PFSK-1 (cell line): ENCODE results near the gene ASGR1. TPM values are rescaled to one million over a fixed set of nuclear protein-coding genes. Genes with fewer than 3 reads are reported as not detected.

ENCODE experiments used
- FOXP2 ChIP-seq: optimal IDR thresholded peaks from 2 replicates; pipeline ENCODE3; 2011; ENCODE audit warnings: borderline replicate concordance, control low read depth, inconsistent platforms; ENCODE audit not compliant: insufficient read depth; ENCODE audit errors: extremely low read length, extremely low read depth
- POLR2AphosphoS5 ChIP-seq: IDR thresholded peaks from 2 replicates; pipeline ENCODE4 v1.6.1; 2012; ENCODE audit warnings: low read depth, mild to moderate bottlenecking, control low read depth, low read length, moderate library complexity
- REST ChIP-seq, 2 experiments: IDR thresholded peaks; 2 replicates each; pipeline versions ENCODE4 v1.6.1 to v1.8.0; 2011 to 2012; ENCODE audit warnings: low read depth in 2 of 2, low read length in 2 of 2, control low read depth in 1 of 2, inconsistent platforms in 1 of 2, mild to moderate bottlenecking in 1 of 2, moderate library complexity in 1 of 2; ENCODE audit not compliant: insufficient read depth in 1 of 2
- SIN3A ChIP-seq: IDR thresholded peaks from 2 replicates; pipeline ENCODE4 v1.6.1; 2012; ENCODE audit warnings: mild to moderate bottlenecking, low read length, moderate library complexity, borderline replicate concordance; ENCODE audit not compliant: insufficient read depth
- TAF1 ChIP-seq: IDR thresholded peaks from 2 replicates; pipeline ENCODE4 v1.6.1; 2012; ENCODE audit warnings: low read length, control low read depth, borderline replicate concordance; ENCODE audit not compliant: insufficient read depth
- polyA plus RNA-seq: library from polyadenylated mRNA; unstranded; fragments of >200 nt; gene quantifications from one replicate; pipeline ENCODE4 v1.2.1, GENCODE V29; 2012; ENCODE audit warnings: low read depth, missing spikeins; ENCODE audit not compliant: insufficient read length

ASGR1 gene
- 13.8 TPM for polyA plus RNA-seq

GRCh38 chr17:7179317-7180254, at the start of gene ASGR1:
ASGR1 (minus strand) TSS chr17:7179370; CDS start chr17:7178563, 807 bp downstream.
- TF ChIP-seq TAF1 = no peak
- TF ChIP-seq SIN3A = no peak
- no peak for TF ChIP-seq POLR2AphosphoS5
- no peak for TF ChIP-seq REST (IDR thresholded peaks at IDR 0.05; ENCODE audit: insufficient read depth in 1 of 2, low read depth in 2 of 2, low read length in 2 of 2)
- no peak for TF ChIP-seq FOXP2

- TF ChIP-seq TAF1 = no peak
- TF ChIP-seq REST (IDR thresholded peaks at IDR 0.05; ENCODE audit: insufficient read depth in 1 of 2, low read depth in 2 of 2, low read length in 2 of 2) = no peak
- TF ChIP-seq POLR2AphosphoS5 = no peak
- TF ChIP-seq FOXP2 = no peak
- TF ChIP-seq SIN3A = no peak
These were observed 49.8 kb upstream of the ASGR1 start for GRCh38 chr17:7228920-7229319.

- TF ChIP-seq TAF1 (no peak), POLR2AphosphoS5 (no peak), FOXP2 (no peak), SIN3A (no peak), REST (IDR thresholded peaks at IDR 0.05; ENCODE audit: insufficient read depth in 1 of 2, low read depth in 2 of 2, low read length in 2 of 2) (no peak)
These were observed 47.8 kb upstream of the ASGR1 start for GRCh38 chr17:7226721-7227710.

- TF ChIP-seq POLR2AphosphoS5 (peak; percentile 49; the same call in 1 of the 2 replicates), REST (IDR thresholded peaks at IDR 0.05; ENCODE audit: insufficient read depth in 1 of 2, low read depth in 2 of 2, low read length in 2 of 2) (no peak)
These were observed 46.7 kb upstream of the ASGR1 start for GRCh38 chr17:7225711-7226331.
